Thyroid gland (tissue), 4 donors: Measurements from ENCODE around the gene OR3A3. TPM values are rescaled to one million over a fixed set of nuclear protein-coding genes. Genes with fewer than 3 reads are reported as not detected.
"Not testable (repeated sequence)": the region's sequence is repeated elsewhere in the genome, so short reads cannot be mapped to it uniquely, and the experiment has no call there.

ENCODE experiments used
- DNase-seq, 2 donors: peaks; one replicate each; pipeline ENCODE4 v3.0.0-alpha.2; 2019
- H3K27ac ChIP-seq, 3 donors: fragments of 200-600 bp; sonication (generic); 1 replicate in 2 of 3; 2 replicates in 1 of 3; pipeline ENCODE4 v1.5.1; 2016 to 2019; ENCODE audit warnings: mild to moderate bottlenecking in 1 of 3, moderate library complexity in 1 of 3
- H3K27me3 ChIP-seq: fragments of 200-600 bp; sonication (generic); one replicate; pipeline ENCODE4 v1.5.1; 2019
- H3K36me3 ChIP-seq, 2 donors: fragments of 200-600 bp; sonication (generic); one replicate each; pipeline ENCODE4 v1.5.1; 2016 to 2019
- H3K4me1 ChIP-seq, 2 donors: fragments of 200-600 bp; sonication (generic); one replicate each; pipeline ENCODE4 v1.5.1; 2017 to 2019
- H3K4me3 ChIP-seq, 3 donors: fragments of 200-600 bp; sonication (generic); replicated peaks in 1 of 3; 1 replicate in 2 of 3; 2 replicates in 1 of 3; pipeline ENCODE4 v1.5.1; 2016; ENCODE audit warnings: mild to moderate bottlenecking in 1 of 3
- H3K9me3 ChIP-seq: fragments of 200-600 bp; sonication (generic); one replicate; pipeline ENCODE4 v1.5.1; 2017
- POLR2A ChIP-seq, 2 donors: fragments of 450-650 bp; IDR thresholded peaks; one replicate each; pipeline ENCODE4 v1.6.1; 2017; ENCODE audit warnings: antibody characterized with exemption in 2 of 2, mild to moderate bottlenecking in 2 of 2, moderate library complexity in 1 of 2
- WGBS, 2 donors: methylation state at CpG; one replicate each; pipeline ENCODE4 v1.1.5; 2017; 5-methylcytosine and 5-hydroxymethylcytosine counted together
- intact Hi-C: fragments of 100-400 bp; cut with DNase I; formaldehyde crosslinking; loops from one replicate; pipeline ENCODE4 v1.15.1; 2023
- total RNA-seq, 4 donors: library from RNA; depleted of rRNA; stranded (reverse); fragments of >200 nt; gene quantifications; one replicate each; pipeline ENCODE4 v1.2.3, GENCODE V29; 2016
- TF ChIP-seq, protein P1 (sequence below), 6 experiments: fragments of 200-600 bp in 3 of 6; fragments of 450-650 bp in 3 of 6; sonication (generic) in 3 of 6; IDR thresholded peaks; one replicate each; pipeline ENCODE4 v1.5.1; 2016 to 2019; ENCODE audit warnings: antibody characterized with exemption in 6 of 6, mild to moderate bottlenecking in 2 of 6, inconsistent platforms in 1 of 6, moderate library complexity in 1 of 6

The OR3A3 gene
- total RNA-seq, 4 donors from 2014 or later, result not detected

DNA sequence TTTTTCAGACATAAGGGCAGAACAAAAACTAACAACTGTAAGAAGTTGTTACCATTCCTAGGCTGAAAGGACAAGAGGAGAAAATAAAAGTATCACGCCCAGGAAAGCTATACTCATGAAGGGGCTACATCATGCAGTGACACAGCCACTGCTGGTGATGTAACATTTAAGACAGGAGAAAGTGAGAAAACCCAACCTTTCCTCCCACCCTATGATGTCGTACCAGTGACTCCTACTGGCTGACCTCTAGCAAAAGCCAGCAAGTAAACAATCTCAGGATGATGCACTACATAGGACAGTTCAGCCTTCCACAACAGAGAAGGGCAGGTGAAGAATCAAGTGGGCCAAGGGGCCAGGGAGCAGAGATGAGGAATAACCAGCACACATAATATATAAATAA is 36.5 kb downstream of the OR3A3 start:
- TF ChIP-seq, protein P1, sequence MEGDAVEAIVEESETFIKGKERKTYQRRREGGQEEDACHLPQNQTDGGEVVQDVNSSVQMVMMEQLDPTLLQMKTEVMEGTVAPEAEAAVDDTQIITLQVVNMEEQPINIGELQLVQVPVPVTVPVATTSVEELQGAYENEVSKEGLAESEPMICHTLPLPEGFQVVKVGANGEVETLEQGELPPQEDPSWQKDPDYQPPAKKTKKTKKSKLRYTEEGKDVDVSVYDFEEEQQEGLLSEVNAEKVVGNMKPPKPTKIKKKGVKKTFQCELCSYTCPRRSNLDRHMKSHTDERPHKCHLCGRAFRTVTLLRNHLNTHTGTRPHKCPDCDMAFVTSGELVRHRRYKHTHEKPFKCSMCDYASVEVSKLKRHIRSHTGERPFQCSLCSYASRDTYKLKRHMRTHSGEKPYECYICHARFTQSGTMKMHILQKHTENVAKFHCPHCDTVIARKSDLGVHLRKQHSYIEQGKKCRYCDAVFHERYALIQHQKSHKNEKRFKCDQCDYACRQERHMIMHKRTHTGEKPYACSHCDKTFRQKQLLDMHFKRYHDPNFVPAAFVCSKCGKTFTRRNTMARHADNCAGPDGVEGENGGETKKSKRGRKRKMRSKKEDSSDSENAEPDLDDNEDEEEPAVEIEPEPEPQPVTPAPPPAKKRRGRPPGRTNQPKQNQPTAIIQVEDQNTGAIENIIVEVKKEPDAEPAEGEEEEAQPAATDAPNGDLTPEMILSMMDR (IDR thresholded peaks at IDR 0.05), result no peak
- TF ChIP-seq POLR2A (IDR thresholded peaks at IDR 0.05), result no peak
- no peaks in the 10 kb centered on the region for H3K9me3 ChIP-seq
- H3K4me3 ChIP-seq, result no peak overlapping the region
- H3K4me1 ChIP-seq, result no peaks in the 10 kb centered on the region
- WGBS, 2 donors, result 42 to 50% methylated on average over 2 of the region's 2 CpGs
- DNase-seq, result no peak
- H3K27ac ChIP-seq, result no peak overlapping the region
- H3K27me3 ChIP-seq, result no peaks in the 10 kb centered on the region
- intact Hi-C loops, result no loop called here
- no peaks in the 10 kb centered on the region for H3K36me3 ChIP-seq

DNA sequence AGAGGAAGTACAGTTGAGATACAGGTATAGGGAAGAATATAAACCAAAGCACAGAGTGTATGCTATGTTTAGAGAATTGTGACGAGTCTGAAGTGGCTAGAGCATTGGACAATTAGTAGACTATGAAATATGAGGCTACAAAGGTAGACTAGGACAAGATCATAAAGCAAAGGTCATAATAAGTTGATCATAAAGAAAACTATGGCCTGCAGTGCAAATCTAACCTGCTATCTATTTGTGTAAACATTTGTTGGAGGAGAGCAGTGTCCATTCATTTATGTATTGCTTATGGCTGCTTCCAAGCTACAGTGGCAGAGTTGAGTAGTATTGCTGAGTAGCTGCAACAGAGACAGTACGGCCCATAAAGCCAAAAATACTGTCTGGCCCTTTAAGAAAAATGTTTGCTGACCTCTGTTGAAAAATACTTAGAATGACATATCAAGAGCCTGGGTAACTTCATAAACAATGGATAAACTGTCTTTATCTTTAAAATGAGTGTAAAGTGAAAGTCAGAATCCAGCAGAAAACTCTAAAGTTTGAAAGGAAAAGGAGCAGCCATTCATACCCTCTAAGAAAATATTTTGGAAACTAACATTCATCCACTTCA is 37.0 kb downstream of the OR3A3 start:
- 48 to 53% methylated on average over 2 of the region's 2 CpGs for WGBS, 2 donors
- Histone ChIP-seq H3K27me3 (no peaks in the 10 kb centered on the region), H3K9me3 (no peaks in the 10 kb centered on the region), H3K36me3 (no peaks in the 10 kb centered on the region), H3K4me1 (no peaks in the 10 kb centered on the region), H3K4me3 (no peak overlapping the region), H3K27ac (no peak overlapping the region)
- no peak for TF ChIP-seq POLR2A (IDR thresholded peaks at IDR 0.05)
- TF ChIP-seq, protein P1 (IDR thresholded peaks at IDR 0.05), result no peak
- intact Hi-C loops, result no loop called here
- no peak for DNase-seq

DNA sequence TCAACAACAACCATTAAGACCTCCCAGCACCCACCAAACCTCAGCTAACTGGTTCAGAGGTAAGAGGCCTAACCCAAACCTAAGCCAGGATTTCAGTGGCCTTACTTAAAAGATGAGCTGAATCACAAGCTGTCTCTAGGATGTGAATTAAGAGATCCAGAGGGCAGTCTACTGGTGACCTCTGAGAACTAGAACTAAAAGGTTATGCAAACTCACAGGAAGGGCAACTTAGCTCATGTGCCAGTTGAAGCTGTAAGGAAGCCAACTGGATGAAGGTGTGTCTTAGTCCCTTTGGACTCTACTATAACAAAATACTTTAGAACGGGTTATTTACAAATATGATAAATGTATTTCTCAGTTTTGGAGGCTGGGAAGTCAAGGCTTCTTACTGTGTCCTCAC is 55.2 kb downstream of the OR3A3 start:
- not testable (repeated sequence) for H3K9me3 ChIP-seq
- WGBS, 2 donors, result 84 to 90% methylated on average over 1 of the region's 1 CpG

DNA sequence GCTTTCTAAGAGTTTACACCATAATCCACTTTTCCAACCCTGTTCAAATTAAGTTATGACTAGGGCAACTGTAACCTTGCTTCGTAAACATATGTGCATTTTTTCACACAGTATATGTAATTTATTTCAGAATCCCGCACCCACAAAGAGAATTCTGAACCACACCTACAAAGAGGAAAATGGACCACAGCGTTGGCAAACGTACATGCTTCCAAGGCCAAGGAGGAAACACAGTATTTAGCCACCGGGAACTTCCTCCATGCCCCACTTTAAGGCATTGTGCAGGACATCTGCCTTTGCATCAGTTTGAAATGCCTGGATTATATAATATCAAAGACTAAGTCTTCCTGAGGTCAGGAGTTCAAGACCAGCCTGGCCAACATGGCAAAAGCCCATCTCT is 58.4 kb downstream of the OR3A3 start:
- no peak overlapping the region for H3K4me3 ChIP-seq
- H3K4me1 ChIP-seq, result peaks cover 2 to 3% of the 10 kb centered on the region in 2 donors
- no peaks in the 10 kb centered on the region for H3K9me3 ChIP-seq
- no peak for DNase-seq
- H3K27ac ChIP-seq, result no peak overlapping the region
- WGBS, 2 donors, result 73 to 76% methylated on average over 5 of the region's 5 CpGs
- no peaks in the 10 kb centered on the region for H3K36me3 ChIP-seq
- intact Hi-C loops, result no loop called here
- no peaks in the 10 kb centered on the region for H3K27me3 ChIP-seq
- no peak for TF ChIP-seq POLR2A (IDR thresholded peaks at IDR 0.05)
- TF ChIP-seq, protein P1 (IDR thresholded peaks at IDR 0.05), result no peak

More for the DNA sequence above, 55.2 kb downstream of the OR3A3 start:
- H3K4me1 ChIP-seq, DNase-seq, H3K27ac ChIP-seq, H3K4me3 ChIP-seq, H3K27me3 ChIP-seq, intact Hi-C loops, H3K36me3 ChIP-seq: not testable (repeated sequence)

DNA sequence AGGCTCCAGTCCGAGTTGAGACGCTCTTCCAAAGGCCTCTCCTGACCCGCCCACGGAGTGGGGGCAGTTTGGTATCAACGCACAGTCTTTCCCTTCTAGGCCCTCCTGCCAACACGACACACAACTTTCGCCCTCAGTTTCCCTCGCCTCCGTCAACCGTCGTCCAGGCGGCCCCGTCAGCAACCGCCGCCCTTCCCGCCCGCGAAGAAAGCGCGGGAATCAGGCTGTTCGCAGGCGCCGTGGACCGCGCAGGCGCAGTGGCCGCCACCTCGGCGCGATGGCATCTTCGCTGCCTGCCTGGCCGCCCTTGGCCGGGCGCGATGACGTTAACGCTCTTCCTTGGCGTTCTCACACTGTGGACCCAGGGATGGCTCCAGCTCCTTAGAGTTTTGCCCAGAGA is 60.4 kb downstream of the OR3A3 start, which contains the start of gene SPATA22:
TSS of gene SPATA22 (minus strand) at position 221 of the 400 bp plus-strand sequence. CDS start 2,494 bp downstream, outside the sequence.
- Histone ChIP-seq H3K36me3 (no peaks in the 10 kb centered on the region), H3K4me1 (peaks cover 3 to 4% of the 10 kb centered on the region in 2 donors), H3K4me3 (no peak within 1 kb of the TSS), H3K9me3 (no peaks in the 10 kb centered on the region), H3K27ac (no peak within 1 kb of the TSS), H3K27me3 (no peaks in the 10 kb centered on the region)
- WGBS, 2 donors, result 96 to 97% methylated on average over 38 of the region's 38 CpGs
- intact Hi-C loops, result no loop called here
- TF ChIP-seq, protein P1 (IDR thresholded peaks at IDR 0.05), result no peak
- TF ChIP-seq POLR2A (IDR thresholded peaks at IDR 0.05), result no peak
- DNase-seq, result no peak
